Endothelial cell of umbilical vein (primary cell): Measurements from ENCODE around the gene BZW2.
"Not testable (repeated sequence)": the region's sequence is repeated elsewhere in the genome, so short reads cannot be mapped to it uniquely, and the experiment has no call there.

ENCODE experiments used
- CTCF ChIP-seq, 2 donors: IDR thresholded peaks; 1 replicate in 1 of 2; 2 replicates in 1 of 2; pipeline ENCODE4 v1.5.1; 2011; ENCODE audit warnings: low read length in 2 of 2, mild to moderate bottlenecking in 2 of 2, moderate library complexity in 2 of 2, control low read depth in 1 of 2, inconsistent platforms in 1 of 2, low read depth in 1 of 2; ENCODE audit not compliant: insufficient read depth in 1 of 2; ENCODE audit errors: extremely low read depth in 1 of 2
- MYC ChIP-seq: IDR thresholded peaks from one replicate; pipeline ENCODE4 v1.6.1; 2011; ENCODE audit warnings: mild to moderate bottlenecking, low read depth, low read length
- POLR2A ChIP-seq: IDR thresholded peaks from 2 replicates; pipeline ENCODE4 v1.6.1; 2012; ENCODE audit warnings: low read depth, mild to moderate bottlenecking, control low read depth, low read length

GRCh38 chr7:16659854-16660497, 14.0 kb downstream of the BZW2 start:
- not testable (repeated sequence) for TF ChIP-seq MYC; CTCF (IDR thresholded peaks at IDR 0.05; ENCODE audit: extremely low read depth in 1 of 2, insufficient read depth in 1 of 2, low read depth in 1 of 2, low read length in 2 of 2); POLR2A
